GM12878 (cell line): ENCODE data around the gene TTLL11.

Experiments used
- EED ChIP-seq: sonication (generic); IDR thresholded peaks from 2 replicates; pipeline ENCODE4 v1.6.1; 2016; ENCODE audit warnings: antibody characterized with exemption, low read depth
- EGR1 ChIP-seq, 2 experiments: IDR thresholded peaks; 1 replicate in 1 of 2; 2 replicates in 1 of 2; pipeline ENCODE4 v1.6.1; 2011 to 2012; ENCODE audit warnings: low read depth in 2 of 2, low read length in 2 of 2, borderline replicate concordance in 1 of 2, mild to moderate bottlenecking in 1 of 2, moderate library complexity in 1 of 2
- MTA3 ChIP-seq: IDR thresholded peaks from 2 replicates; pipeline ENCODE4 v1.6.1; 2012; ENCODE audit warnings: low read length, inconsistent platforms, borderline replicate concordance
- NFIC ChIP-seq: IDR thresholded peaks from 2 replicates; pipeline ENCODE4 v1.6.1; 2012; ENCODE audit warnings: low read depth, mild to moderate bottlenecking, inconsistent platforms, low read length, moderate library complexity
- NFYB ChIP-seq: IDR thresholded peaks from 2 replicates; pipeline ENCODE4 v1.6.1; 2011; ENCODE audit warnings: low read depth, mild to moderate bottlenecking, low read length, improper control_type of control experiment, moderate library complexity; ENCODE audit not compliant: insufficient read depth
- SMC3 ChIP-seq: IDR thresholded peaks from 2 replicates; pipeline ENCODE4 v1.6.1; 2011; ENCODE audit warnings: low read length, improper control_type of control experiment, borderline replicate concordance
- SREBF2 ChIP-seq: IDR thresholded peaks from 2 replicates; pipeline ENCODE4 v1.6.1; 2012; ENCODE audit warnings: mild to moderate bottlenecking, low read length
- USF2 ChIP-seq: IDR thresholded peaks from 2 replicates; pipeline ENCODE4 v1.6.1; 2011; ENCODE audit warnings: low read depth, low read length, improper control_type of control experiment, borderline replicate concordance
- TF ChIP-seq, protein P1 (sequence below): IDR thresholded peaks from 2 replicates; pipeline ENCODE4 v1.6.1; 2012; ENCODE audit warnings: low read depth, low read length, improper control_type of control experiment
- TF ChIP-seq, protein P2 (sequence below), 3 experiments: IDR thresholded peaks in 2 of 3; conservative IDR thresholded peaks in 1 of 3; 2 replicates each; pipeline ENCODE4 v1.5.1; 2011; ENCODE audit warnings: low read depth in 3 of 3, low read length in 3 of 3, mild to moderate bottlenecking in 3 of 3, control low read depth in 2 of 3, moderate library complexity in 2 of 3, inconsistent platforms in 1 of 3, mixed read lengths in 1 of 3; ENCODE audit not compliant: control insufficient read depth in 2 of 3, insufficient read depth in 1 of 3; ENCODE audit errors: extremely low read depth in 1 of 3

- no peak for TF ChIP-seq NFYB
- no peak for TF ChIP-seq MTA3
- TF ChIP-seq SMC3 = no peak
- TF ChIP-seq, protein P1, sequence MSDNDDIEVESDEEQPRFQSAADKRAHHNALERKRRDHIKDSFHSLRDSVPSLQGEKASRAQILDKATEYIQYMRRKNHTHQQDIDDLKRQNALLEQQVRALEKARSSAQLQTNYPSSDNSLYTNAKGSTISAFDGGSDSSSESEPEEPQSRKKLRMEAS = no peak
- no peak for TF ChIP-seq EGR1 (IDR thresholded peaks at IDR 0.05; ENCODE audit: borderline replicate concordance in 1 of 2, low read depth in 2 of 2, low read length in 2 of 2)
- TF ChIP-seq, protein P2, sequence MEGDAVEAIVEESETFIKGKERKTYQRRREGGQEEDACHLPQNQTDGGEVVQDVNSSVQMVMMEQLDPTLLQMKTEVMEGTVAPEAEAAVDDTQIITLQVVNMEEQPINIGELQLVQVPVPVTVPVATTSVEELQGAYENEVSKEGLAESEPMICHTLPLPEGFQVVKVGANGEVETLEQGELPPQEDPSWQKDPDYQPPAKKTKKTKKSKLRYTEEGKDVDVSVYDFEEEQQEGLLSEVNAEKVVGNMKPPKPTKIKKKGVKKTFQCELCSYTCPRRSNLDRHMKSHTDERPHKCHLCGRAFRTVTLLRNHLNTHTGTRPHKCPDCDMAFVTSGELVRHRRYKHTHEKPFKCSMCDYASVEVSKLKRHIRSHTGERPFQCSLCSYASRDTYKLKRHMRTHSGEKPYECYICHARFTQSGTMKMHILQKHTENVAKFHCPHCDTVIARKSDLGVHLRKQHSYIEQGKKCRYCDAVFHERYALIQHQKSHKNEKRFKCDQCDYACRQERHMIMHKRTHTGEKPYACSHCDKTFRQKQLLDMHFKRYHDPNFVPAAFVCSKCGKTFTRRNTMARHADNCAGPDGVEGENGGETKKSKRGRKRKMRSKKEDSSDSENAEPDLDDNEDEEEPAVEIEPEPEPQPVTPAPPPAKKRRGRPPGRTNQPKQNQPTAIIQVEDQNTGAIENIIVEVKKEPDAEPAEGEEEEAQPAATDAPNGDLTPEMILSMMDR (IDR thresholded peaks at IDR 0.05 in 2 of 3, conservative IDR thresholded peaks at IDR 0.05 in 1 of 3; ENCODE audit: control insufficient read depth in 2 of 3, extremely low read depth in 1 of 3, insufficient read depth in 1 of 3, low read depth in 3 of 3, low read length in 3 of 3) = no peak
- no peak for TF ChIP-seq EED
- TF ChIP-seq NFIC = no peak
- TF ChIP-seq SREBF2 = no peak
- no peak for TF ChIP-seq USF2
Measured at GRCh38 chr9:122106576-122106975, 13.5 kb upstream of the TTLL11 start.
